B cell (primary cell): ENCODE results near the gene DCDC1.

Experiments used
- CTCF ChIP-seq: fragments of 200-600 bp; IDR thresholded peaks from one replicate; pipeline ENCODE4 v1.8.0; 2022; ENCODE audit warnings: antibody characterized with exemption, mild to moderate bottlenecking
- EZH2 ChIP-seq: IDR thresholded peaks from 2 replicates; pipeline ENCODE4 v1.6.1; 2012; ENCODE audit warnings: borderline replicate concordance, low read depth, mild to moderate bottlenecking, moderate library complexity, low read length; ENCODE audit not compliant: insufficient read depth, poor library complexity, severe bottlenecking

DNA sequence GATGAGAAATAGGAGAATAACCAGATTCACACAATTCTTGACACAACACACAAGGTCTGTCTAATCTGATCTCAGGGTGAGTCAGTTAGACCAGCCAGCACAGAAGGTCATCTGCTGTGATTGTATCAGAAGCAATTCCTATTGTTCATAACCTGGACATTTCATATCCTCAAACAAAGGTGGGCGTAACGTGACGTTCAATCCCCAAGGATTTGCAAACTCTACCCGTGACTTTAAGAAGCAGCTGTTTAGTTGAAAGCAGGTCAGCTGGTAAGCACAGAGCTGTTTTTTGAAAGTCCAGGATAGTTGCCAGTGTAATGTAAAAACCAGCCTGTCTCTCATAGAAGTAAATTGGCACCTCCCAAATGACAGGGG lies 385.1 kb downstream of the DCDC1 start:
- TF ChIP-seq CTCF (no peak), EZH2 (no peak)
